HG02938 (cell line): Measurements from ENCODE around the gene SDCCAG8.
A peak's percentile ranks its signal among the peaks of the same experiment; 100 is the strongest.

Experiments used
- ATAC-seq: cut with Tn5 transposase; IDR thresholded peaks from one replicate; pipeline ENCODE4 v1.9.1; 2021; ENCODE audit warnings: mild to moderate bottlenecking, moderate library complexity; ENCODE audit not compliant: unreplicated experiment

The SDCCAG8 gene

GRCh38 chr1:243280571-243281129, 24.8 kb downstream of the SDCCAG8 start:
- no peak for ATAC-seq

DNA sequence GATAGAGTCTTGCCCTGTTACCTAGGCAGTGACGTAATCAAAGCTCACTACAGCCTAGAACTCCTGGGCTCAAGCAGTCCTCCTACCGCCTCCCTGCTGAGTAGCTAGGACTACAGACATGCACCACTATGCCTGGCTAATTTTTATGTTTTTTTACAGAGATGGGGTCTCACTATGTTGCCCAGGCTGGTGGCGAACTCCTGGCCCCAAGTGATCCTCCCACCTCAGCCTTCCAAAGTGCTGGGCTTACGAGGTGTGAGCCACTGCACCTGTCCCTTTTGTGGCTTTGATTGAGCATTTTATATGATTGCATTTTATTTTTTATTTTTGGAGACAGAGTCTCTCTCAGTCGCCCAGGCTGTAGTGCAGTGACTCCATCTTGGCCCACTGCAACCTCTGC, 25.8 kb downstream of the SDCCAG8 start:
- ATAC-seq = no peak

DNA sequence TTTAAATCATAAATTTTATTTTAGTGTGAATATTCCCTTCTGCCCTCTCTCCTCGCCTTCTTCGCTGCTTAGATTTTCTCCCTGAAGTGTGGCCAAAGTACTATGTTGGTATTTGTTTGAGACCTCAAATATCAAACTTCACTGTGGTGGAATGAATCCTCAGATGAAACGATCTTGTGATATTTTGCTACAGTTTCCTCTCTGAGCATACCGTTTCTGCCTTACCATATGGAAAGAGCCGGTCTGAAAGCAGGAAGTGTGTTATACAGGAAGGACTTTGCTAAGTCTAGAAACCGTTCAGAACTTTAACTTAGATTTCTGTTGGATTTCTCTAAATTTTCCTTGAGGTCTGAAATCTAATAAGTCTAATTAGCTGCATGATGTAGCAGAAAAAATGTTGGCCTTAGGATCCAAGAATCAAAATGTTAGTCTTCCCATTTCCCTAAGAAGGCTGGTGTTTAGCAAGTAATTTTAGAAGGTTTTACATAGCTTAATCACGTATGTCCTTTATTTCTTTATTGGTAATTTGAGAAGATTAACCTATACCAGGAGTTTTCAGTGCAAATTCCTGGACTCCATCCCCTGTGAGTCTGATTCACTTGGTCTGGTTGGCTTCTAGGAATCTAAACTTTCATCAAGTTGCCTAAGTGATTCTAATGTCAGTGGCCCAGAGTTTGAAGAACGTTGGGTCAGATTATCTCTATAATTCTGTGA, 30.7 kb downstream of the SDCCAG8 start:
- no peak for ATAC-seq

DNA sequence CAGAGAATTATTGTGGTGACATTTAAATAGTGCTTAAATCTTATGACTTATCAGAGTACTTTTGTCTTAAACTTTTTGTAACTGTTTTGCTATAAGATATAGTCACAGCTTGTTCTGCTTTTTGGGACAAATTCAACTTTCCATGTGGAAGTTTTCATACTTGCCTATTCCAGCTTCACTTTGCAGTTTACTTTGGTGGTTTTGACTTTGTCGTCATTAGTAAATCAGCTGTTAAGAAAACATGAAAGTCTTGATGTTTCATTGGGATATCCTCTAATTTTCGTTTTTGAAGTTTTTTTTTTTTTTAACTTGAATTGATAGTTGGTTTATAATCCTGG, 31.3 kb downstream of the SDCCAG8 start:
- no peak for ATAC-seq

- ATAC-seq = peak; percentile 99
Observed at GRCh38 chr1:243287652-243288051, 31.8 kb downstream of the SDCCAG8 start.

- no peak for ATAC-seq
Observed at GRCh38 chr1:243288062-243288461, 32.2 kb downstream of the SDCCAG8 start.

DNA sequence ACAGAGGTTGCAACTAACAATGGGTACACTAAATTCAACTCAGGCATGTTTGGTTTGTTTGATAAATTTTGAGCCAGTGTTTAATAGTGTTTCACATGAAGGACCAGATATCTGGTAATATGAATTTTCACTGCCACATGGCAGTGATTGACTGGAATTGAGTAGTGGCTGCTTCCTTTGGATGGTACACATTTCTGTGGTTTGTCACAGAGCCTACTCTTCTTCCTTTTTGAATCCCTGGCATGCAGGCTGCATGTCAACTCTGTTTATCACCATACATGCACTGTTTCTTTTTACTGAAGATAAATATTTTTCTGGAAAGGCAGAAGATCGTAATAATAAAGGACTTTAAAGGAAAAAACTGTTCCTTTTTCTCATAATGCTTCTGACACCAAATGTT, 35.5 kb downstream of the SDCCAG8 start:
- ATAC-seq = no peak

- ATAC-seq = no peak
Observed at GRCh38 chr1:243292117-243292516, 36.3 kb downstream of the SDCCAG8 start.

- no peak for ATAC-seq
Observed at GRCh38 chr1:243293941-243294722, 38.3 kb downstream of the SDCCAG8 start.

DNA sequence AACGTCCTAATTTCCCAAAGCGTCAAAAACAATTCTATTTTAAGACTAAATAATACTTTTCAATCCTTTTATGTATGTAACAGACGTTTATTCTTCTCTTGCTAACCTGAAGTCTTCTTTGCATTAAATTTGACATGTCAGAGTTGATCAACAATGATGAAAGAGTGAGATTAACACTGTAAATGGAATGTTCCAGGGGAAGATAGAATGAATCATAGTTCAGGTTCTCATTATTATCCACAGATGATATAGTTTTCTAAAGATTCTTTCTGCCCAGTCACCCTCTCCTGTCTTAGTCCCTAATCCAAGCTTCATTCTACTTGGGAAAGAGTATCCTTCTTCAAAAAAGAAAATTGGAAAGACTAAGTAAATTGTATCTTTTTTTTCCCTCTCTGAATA, 38.9 kb downstream of the SDCCAG8 start:
- no peak for ATAC-seq

DNA sequence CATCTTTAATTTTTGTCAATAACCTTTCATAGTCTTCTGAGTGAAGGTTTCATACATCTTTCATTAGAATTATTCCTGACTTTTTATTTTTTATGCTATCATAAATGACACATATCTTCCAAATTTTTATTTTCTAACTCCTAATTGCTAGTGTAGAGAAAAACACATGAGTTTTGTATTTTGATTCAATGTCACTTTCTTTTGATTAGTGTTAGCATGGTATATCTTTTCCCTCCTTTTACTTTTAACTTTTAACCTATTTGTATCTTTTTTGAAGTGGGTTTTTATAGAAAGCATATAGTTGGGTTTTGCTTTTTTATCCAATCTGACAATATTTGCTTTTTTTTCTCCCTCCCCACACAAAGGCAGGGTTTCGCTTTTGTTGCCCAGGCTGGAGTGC, 43.2 kb downstream of the SDCCAG8 start:
- ATAC-seq = no peak

GRCh38 chr1:243301059-243301458, 45.2 kb downstream of the SDCCAG8 start:
- ATAC-seq = no peak

GRCh38 chr1:243311809-243312208, 56.0 kb downstream of the SDCCAG8 start:
- ATAC-seq = no peak

GRCh38 chr1:243312952-243313634, 57.3 kb downstream of the SDCCAG8 start:
- peak; percentile 26 for ATAC-seq

DNA sequence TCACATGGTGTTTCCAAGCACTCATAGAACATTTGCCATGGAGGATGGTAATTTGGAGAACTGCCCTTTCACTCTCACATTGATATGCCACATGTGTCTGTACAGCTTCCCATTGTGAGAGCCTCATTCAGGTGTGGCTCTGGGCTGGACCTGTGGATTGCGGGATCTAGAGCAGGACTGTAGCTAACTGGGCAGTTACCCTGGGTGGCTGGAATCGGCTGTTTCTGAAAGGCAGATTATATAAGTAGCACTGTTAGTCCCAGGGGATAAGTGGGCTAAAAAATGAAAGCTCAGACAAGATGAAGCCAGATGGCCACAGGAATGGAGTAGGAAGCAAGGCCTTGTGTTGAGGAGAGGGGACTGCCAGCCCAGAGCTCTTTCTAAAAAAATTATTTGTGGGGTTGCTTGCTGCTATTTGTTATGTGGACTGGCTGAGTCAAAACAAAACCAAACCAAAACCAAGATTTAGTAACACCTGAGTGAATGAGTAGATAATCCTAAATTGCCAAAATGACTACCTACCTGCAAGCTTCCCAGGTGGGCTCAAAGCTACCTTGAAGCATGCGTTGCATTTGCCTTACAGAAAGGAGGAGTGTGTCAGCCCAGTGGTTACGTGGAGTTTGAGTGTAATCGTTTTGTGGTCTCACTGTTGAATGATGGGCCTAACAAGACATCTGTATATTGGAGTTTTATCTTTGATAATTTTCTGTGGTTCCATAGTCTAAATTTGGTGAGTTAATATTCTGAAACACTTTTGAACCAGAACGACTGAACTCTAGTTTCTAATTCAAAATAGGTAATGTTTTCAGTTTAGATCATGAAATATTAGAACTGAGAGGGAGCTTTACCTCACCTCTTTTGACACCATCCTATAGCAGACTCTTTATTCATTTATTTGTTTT, 58.0 kb downstream of the SDCCAG8 start:
- ATAC-seq = peak; percentile 78

GRCh38 chr1:243315455-243315854, 59.6 kb downstream of the SDCCAG8 start:
- no peak for ATAC-seq

DNA sequence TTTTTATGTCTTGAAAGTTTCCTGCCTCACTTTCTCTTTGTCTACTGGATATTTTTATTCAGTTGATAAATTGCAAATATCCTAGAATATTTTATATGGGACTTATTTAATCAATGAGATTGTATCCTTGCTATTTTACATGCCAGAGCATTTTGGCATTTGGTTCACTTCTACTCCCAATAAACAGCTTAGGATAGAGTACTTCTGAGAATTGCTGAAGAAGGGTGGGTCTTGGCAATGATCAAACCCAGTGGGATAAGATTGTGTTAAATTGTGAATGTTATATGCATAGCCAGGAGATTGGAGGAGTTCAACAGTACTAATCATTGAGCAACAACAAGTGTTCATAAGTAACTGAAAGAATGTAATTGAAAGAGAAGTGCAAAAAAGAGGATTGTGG, 60.1 kb downstream of the SDCCAG8 start:
- no peak for ATAC-seq

DNA sequence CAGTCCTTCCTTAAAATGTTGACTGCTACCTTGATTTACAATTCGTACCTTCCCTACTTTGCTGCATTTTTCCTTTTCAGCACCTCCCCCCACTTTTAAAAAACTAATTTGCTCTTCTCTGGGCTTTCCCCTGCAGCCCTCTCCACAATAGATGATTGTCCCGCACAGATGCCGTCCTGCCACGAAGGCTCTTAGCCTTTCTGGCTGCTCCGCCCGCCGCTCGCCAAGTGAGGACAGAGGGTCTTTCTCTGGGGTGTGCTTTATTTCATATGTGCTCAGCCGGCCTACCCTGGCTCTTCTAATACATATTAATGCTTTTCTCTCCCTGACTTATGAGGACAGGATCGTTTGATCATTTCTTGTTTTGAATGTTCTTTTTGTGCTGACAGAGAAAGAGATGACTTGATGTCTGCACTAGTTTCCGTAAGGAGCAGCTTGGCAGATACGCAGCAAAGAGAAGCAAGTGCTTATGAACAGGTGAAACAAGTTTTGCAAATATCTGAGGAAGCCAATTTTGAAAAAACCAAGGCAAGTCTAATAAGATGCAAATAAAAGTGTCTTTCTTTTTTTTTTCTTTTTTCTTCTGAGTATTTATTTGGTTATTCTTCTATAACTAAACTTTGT, 60.6 kb downstream of the SDCCAG8 start:
- no peak for ATAC-seq

DNA sequence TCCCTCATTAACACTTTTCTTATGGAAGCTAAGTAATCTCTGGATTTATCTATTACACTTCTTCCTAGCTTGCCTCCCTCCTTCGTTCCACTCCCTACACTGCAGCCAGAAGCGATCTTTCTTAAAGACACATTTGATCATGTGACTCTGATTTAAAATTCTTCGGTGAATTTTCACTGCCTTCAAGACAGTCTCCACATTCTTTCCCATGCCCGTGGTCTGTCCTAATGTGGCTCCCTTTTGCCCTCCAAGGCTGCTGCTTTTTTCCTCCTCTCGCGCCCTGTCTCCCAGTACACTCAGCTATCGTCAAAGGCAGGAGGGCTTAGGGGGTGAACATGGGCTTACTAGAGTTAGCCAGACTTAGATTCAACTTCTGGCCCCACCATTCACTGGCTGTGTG, 64.4 kb downstream of the SDCCAG8 start:
- no peak for ATAC-seq

GRCh38 chr1:243322326-243322725, 66.5 kb downstream of the SDCCAG8 start:
- no peak for ATAC-seq
